ENCODE measurements around the gene MCU.
"Not testable (repeated sequence)": the region's sequence is repeated elsewhere in the genome, so short reads cannot be mapped to it uniquely, and the experiment has no call there.

MCU gene

DNA sequence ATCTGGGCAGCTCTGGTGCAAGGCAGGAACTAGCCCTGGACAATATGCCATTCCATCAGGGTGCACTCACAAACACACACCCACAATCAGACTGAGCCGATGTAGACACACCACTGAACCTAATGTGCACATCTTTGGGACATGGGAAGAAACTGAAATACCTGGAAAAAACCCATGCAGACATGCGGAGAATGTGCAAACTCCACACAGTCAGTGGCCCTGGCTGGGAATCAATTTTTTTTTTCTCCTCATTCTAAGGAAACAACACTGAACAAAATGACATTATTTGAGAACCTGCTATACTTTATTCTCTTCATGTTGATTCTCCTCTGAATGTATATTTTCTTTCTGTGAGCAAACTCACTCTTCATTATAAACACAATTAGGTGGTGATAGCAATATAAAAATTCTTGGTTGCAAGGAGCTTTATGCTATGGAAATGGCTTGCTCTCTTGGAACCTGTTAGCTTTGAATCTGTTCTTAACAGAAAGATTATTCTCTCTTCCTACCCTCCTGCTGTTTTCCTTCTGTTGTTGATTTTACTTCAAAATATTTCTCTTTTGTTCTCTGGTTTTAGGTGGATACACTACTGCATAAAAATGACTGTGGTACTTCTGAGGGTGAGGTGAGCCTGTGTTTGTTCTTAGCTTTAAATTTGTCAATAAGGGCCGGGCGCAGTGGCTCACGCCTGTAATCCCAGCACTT is 33.1 kb upstream of the MCU start:
- Histone ChIP-seq H3K4me3 (no peak overlapping the region), H3K9me3 (replicated peaks in 1 of 11) (no peaks in the 10 kb centered on the region), H3K9ac (no peak overlapping the region), H3K36me3 (no peaks in the 10 kb centered on the region), H3K27me3 (no peaks in the 10 kb centered on the region), H3K4me2 (no peak overlapping the region), H3K4me1 (no peaks in the 10 kb centered on the region), H3K27ac (no peak overlapping the region), H4K20me1 (no peaks in the 10 kb centered on the region)
- no peak for TF ChIP-seq Cebpa-rat (IDR thresholded peaks at IDR 0.05)

DNA sequence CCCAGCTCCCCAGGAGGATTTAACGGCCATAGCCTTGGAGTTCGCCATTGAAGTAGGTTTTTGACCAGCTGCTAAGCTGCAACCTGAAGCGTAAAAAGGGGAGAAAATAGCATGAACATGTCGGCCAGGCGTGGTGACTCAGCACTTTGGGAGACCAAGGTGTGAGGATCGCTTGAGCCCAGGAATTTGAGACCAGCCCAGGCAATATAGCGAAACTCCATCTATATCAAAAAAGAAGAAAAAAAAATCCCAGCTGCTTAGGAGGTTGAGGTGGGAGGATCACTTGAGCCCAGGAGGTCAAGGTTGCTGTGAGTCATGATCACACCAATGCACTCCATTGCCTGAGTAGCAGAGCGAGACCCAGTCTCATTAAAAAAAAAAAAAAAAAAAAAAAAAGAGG is 32.2 kb upstream of the MCU start:
- no peaks in the 10 kb centered on the region for H3K27me3 ChIP-seq
- no peaks in the 10 kb centered on the region for H3K36me3 ChIP-seq
- H3K4me1 ChIP-seq, result no peaks in the 10 kb centered on the region
- H3K27ac ChIP-seq, result no peak overlapping the region
- H4K20me1 ChIP-seq, result no peaks in the 10 kb centered on the region
- H3K4me2 ChIP-seq, result no peak overlapping the region
- no peak overlapping the region for H3K4me3 ChIP-seq
- H3K9me3 ChIP-seq (replicated peaks in 1 of 11), result no peaks in the 10 kb centered on the region
- TF ChIP-seq Cebpa-rat (IDR thresholded peaks at IDR 0.05), result no peak
- no peak overlapping the region for H3K9ac ChIP-seq

DNA sequence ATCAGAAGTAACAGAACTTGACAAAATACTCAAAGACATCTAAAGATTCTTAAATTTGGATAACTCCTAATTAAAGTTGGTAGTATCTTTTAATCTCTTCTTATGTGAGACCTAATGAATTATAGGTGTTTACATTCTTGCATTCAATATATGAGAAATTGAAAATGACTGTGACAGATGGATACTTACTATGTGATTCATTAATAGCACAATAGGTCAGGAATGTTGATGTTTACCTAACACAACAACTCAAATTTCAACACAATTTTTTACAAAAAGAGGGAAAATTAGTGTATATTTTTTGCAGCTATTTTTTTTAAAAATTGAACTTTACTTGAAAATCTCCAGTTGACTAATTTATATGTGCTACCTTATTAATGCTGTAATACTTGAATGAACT is 31.7 kb upstream of the MCU start:
- Histone ChIP-seq H3K27me3 (no peaks in the 10 kb centered on the region), H3K9ac (no peak overlapping the region), H3K9me3 (replicated peaks in 1 of 11) (no peaks in the 10 kb centered on the region), H3K4me3 (no peak overlapping the region), H3K4me2 (no peak overlapping the region), H3K27ac (no peak overlapping the region), H4K20me1 (no peaks in the 10 kb centered on the region), H3K36me3 (no peaks in the 10 kb centered on the region), H3K4me1 (no peaks in the 10 kb centered on the region)
- no peak for TF ChIP-seq Cebpa-rat (IDR thresholded peaks at IDR 0.05)

DNA sequence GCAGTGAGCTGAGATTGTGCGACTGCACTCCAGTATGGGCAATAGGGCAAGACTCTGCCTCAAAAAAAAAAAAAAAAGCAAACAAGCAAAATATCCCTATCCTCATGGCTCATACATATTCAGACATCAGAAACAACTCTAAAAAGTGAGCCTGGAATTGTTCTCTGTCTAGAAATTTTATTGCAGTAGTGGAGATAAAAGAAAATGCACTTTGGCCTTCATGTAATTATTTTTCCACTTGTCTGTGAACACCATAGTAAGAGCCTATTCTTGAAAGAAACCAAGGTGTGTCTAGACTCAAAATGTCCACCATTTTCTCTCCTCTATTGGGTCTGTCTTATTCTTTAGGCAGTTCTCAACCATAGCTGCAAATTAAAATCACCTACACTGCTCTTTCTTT is 30.5 kb upstream of the MCU start:
- Histone ChIP-seq H3K4me3 (no peak overlapping the region), H3K36me3 (no peaks in the 10 kb centered on the region), H3K4me2 (no peak overlapping the region), H3K9ac (no peak overlapping the region), H3K27ac (no peak overlapping the region), H3K9me3 (replicated peaks in 1 of 11) (no peaks in the 10 kb centered on the region), H3K4me1 (no peaks in the 10 kb centered on the region), H4K20me1 (no peaks in the 10 kb centered on the region), H3K27me3 (no peaks in the 10 kb centered on the region)
- no peak for TF ChIP-seq Cebpa-rat (IDR thresholded peaks at IDR 0.05)

DNA sequence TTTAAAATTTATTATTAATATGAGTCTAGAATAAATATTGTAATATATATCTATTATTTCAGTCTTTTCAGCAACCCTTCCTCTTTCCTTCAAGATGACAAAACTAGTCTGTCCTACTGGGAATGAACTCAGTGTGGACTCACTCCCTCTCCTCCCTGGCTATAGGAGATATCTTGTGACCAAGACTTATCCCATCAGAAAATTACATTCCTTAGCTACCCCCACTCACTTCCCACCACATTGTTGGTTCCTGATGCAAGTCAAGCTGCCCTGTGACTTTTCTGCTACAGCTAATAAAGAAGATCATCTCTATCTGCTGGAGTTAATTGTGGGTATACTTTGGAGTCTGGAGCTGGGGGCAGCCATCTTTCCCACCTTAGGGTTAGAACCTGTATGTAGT is 28.0 kb upstream of the MCU start:
- Histone ChIP-seq H3K9ac (no peak overlapping the region), H3K27ac (no peak overlapping the region), H3K27me3 (no peaks in the 10 kb centered on the region), H3K9me3 (replicated peaks in 1 of 11) (no peaks in the 10 kb centered on the region), H3K4me1 (no peaks in the 10 kb centered on the region), H3K36me3 (no peaks in the 10 kb centered on the region), H4K20me1 (no peaks in the 10 kb centered on the region), H3K4me2 (no peak overlapping the region), H3K4me3 (no peak overlapping the region)
- no peak for TF ChIP-seq Cebpa-rat (IDR thresholded peaks at IDR 0.05)

DNA sequence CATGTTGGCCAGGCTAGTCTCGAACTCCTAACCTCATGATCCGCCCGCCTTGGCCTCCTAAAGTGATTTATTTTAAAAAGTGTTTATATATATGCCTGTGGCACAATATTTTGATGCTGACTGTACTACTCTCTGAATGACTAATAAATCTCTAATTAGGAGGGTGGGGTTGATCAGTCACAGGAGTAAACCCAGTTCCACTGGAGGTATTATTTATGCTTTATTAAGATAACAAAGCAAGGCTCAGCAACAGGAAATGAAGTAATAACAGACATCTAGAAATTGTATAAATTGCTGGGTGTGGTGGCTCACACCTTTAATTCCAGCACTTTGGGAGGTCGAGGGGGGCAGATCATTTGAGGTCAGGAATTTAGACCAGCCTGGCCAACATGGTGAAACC is 26.0 kb upstream of the MCU start:
- H3K9me3 ChIP-seq (replicated peaks in 1 of 11), result no peaks in the 10 kb centered on the region
- no peak for TF ChIP-seq Cebpa-rat (IDR thresholded peaks at IDR 0.05)
- no peaks in the 10 kb centered on the region for H4K20me1 ChIP-seq
- no peaks in the 10 kb centered on the region for H3K4me1 ChIP-seq
- H3K4me3 ChIP-seq, result no peak overlapping the region
- H3K27ac ChIP-seq, result no peak overlapping the region
- no peaks in the 10 kb centered on the region for H3K36me3 ChIP-seq
- no peaks in the 10 kb centered on the region for H3K27me3 ChIP-seq
- H3K9ac ChIP-seq, result no peak overlapping the region
- H3K4me2 ChIP-seq, result no peak overlapping the region

DNA sequence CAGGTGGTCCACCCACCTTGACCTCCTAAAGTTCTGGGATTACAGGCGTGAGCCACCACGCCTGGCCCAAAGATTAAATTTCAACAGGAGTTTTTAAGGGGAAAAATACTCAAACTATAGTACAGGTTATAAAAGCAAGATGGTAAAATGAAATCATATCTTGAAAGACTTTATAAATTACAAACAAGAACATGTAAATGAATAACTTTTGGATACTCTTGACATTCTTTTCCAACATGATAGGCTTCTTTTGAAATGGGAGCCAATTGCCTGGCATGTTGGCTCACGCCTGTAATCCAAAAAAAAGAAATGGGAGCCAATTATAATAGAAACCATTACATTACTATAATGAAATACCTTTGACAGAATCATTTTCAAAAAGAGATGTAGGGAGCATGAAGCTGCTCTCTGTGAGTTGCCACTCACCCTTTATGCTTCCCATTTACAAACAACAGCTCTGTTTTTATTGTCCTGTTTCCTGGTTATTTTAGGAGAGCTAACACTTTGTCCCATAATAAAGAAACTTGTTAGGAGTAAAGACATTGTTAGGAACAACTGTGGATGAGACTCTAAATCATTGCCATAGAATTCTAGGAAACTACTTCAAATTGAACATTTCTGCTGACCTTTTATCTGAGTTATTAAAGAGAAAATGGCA is 24.6 kb upstream of the MCU start:
- no peaks in the 10 kb centered on the region for H3K36me3 ChIP-seq
- no peaks in the 10 kb centered on the region for H3K9me3 ChIP-seq (replicated peaks in 1 of 11)
- H3K4me1 ChIP-seq, result no peaks in the 10 kb centered on the region
- H3K4me3 ChIP-seq, result no peak overlapping the region
- H3K9ac ChIP-seq, result no peak overlapping the region
- TF ChIP-seq Cebpa-rat (IDR thresholded peaks at IDR 0.05), result no peak
- H3K4me2 ChIP-seq, result no peak overlapping the region
- H3K27me3 ChIP-seq, result no peaks in the 10 kb centered on the region
- H4K20me1 ChIP-seq, result no peaks in the 10 kb centered on the region
- H3K27ac ChIP-seq, result no peak overlapping the region

DNA sequence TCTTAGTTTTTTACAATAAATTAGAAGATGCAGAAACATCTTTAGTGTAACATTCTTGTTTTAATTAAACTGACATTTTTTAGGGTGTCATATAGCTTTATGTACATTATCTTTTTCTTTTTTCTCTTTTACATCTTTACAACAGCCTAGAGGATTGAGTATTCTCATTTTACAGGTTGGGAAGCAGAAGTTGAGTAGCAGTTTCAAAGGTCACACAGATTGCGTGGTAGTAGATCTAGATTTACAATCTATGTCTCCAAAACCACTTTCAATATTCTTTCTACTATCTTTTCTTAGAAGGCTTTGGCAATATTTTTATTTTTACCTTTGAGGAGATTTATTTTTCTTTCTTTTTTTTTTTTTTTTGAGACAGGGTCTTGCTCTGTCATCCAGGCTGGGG is 18.7 kb upstream of the MCU start:
- TF ChIP-seq Cebpa-rat (IDR thresholded peaks at IDR 0.05), result no peak
- no peak overlapping the region for H3K9ac ChIP-seq
- H3K9me3 ChIP-seq (replicated peaks in 1 of 11), result peaks cover 0 to 7% (median 0%) of the 10 kb centered on the region in 11 experiments; a peak in 3 of 22 replicates
- H3K4me3 ChIP-seq, result no peak overlapping the region
- no peaks in the 10 kb centered on the region for H3K27me3 ChIP-seq
- H3K4me2 ChIP-seq, result no peak overlapping the region
- H3K36me3 ChIP-seq, result no peaks in the 10 kb centered on the region
- no peak overlapping the region for H3K27ac ChIP-seq
- H4K20me1 ChIP-seq, result no peaks in the 10 kb centered on the region
- peaks cover 0 to 14% (median 0%) of the 10 kb centered on the region in 10 experiments; a peak in 7 of 20 replicates for H3K4me1 ChIP-seq

DNA sequence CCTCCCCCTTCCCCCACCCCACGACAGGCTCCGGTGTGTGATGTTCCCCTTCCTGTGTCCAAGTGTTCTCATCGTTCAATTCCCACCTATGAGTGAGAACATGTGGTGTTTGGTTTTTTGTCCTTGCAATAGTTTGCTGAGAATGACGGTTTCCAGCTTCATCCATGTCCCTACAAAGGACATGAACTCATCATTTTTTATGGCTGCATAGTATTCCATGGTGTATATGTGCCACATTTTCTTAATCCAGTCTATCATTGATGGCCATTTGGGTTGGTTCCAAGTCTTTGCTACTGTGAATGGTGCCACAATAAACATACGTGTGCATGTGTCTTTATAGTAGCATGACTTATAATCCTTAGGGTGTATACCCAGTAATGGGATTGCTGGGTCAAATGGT is 17.8 kb upstream of the MCU start:
- H3K4me3 ChIP-seq, H3K27me3 ChIP-seq, H3K36me3 ChIP-seq: not testable (repeated sequence)

DNA sequence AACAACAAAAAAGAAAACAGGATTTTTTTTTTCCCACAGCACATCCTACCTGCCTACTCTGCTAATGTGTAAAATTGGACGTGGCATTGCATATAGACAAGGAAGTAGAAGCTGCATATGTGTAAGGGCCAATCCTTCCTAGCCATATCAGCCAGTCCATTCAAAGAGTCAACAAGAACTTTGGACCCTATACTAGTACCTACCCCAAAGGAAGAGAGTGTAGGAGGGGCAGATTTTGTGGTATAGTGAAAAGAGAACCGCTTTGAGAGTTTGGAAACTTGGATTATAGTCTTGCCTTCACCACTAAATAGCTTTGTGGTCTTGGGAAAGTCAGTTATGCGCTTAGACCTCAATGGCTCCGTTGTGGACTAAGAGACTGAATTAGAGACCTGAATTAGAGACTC is 12.1 kb upstream of the MCU start:
- Histone ChIP-seq H3K27me3 (no peaks in the 10 kb centered on the region), H3K9me3 (replicated peaks in 1 of 11) (peaks cover 0 to under 1% (median 0%) of the 10 kb centered on the region in 11 experiments; a peak in 1 of 22 replicates)
- no peak for TF ChIP-seq Cebpa-rat (IDR thresholded peaks at IDR 0.05)

More for the DNA sequence above, 17.8 kb upstream of the MCU start:
- H4K20me1 ChIP-seq; H3K9me3 ChIP-seq (replicated peaks in 1 of 11); H3K9ac ChIP-seq; H3K27ac ChIP-seq; H3K4me2 ChIP-seq: not testable (repeated sequence)
- peaks cover 0 to 14% (median 0%) of the 10 kb centered on the region in 10 experiments; a peak in 7 of 20 replicates for H3K4me1 ChIP-seq

More for the DNA sequence above, 12.1 kb upstream of the MCU start:
- Histone ChIP-seq H3K9ac (no peak overlapping the region), H3K4me2 (no peak overlapping the region), H3K4me3 (no peak overlapping the region), H4K20me1 (no peaks in the 10 kb centered on the region), H3K27ac (no peak overlapping the region), H3K36me3 (no peaks in the 10 kb centered on the region), H3K4me1 (peaks cover 0 to 14% (median 0%) of the 10 kb centered on the region in 10 experiments; a peak in 7 of 20 replicates)
